ENCODE measurements around the gene CCDC88A.

DNA sequence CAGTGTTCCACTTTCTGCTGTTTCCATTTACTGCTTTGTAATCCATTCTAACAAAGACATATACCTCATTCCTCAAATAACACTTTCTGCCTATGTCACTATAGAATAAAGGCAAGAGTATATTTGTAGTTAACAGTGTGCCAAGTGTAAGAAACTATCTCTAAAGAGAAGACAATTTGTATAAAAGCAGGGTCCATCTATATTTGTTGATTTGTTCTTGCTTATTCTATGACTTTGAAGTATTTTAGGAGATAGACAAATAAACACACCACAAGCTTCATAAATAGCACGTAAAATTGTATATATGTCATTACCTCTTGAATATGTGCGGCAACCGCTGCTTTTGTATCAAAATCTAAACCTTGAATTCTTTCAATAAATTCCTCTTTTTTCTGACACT lies 56.0 kb downstream of the CCDC88A start:
- TF ChIP-seq, protein P1, sequence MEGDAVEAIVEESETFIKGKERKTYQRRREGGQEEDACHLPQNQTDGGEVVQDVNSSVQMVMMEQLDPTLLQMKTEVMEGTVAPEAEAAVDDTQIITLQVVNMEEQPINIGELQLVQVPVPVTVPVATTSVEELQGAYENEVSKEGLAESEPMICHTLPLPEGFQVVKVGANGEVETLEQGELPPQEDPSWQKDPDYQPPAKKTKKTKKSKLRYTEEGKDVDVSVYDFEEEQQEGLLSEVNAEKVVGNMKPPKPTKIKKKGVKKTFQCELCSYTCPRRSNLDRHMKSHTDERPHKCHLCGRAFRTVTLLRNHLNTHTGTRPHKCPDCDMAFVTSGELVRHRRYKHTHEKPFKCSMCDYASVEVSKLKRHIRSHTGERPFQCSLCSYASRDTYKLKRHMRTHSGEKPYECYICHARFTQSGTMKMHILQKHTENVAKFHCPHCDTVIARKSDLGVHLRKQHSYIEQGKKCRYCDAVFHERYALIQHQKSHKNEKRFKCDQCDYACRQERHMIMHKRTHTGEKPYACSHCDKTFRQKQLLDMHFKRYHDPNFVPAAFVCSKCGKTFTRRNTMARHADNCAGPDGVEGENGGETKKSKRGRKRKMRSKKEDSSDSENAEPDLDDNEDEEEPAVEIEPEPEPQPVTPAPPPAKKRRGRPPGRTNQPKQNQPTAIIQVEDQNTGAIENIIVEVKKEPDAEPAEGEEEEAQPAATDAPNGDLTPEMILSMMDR (conservative IDR thresholded peaks at IDR 0.05 in 1 of 2, IDR thresholded peaks at IDR 0.05 in 1 of 2; ENCODE audit: low read depth in 1 of 2, low read length in 2 of 2) = no peak
- TF ChIP-seq EZH2 (IDR thresholded peaks at IDR 0.05; ENCODE audit: low read length, missing control alignments) = no peak

All from fibroblast of lung (primary cell).